HCT116 (cell line): ENCODE results near the gene CRK. TPM values are rescaled to one million over a fixed set of nuclear protein-coding genes. Genes with fewer than 3 reads are reported as not detected.

ENCODE experiments used
- ATAC-seq: fragments of 200-7000 bp; cut with Tn5 transposase; 2 replicates; pipeline ENCODE4 v1.9.1; 2020; ENCODE audit warnings: mild to moderate bottlenecking, moderate library complexity
- BruUV-seq: library from RNA; stranded (reverse); fragments of 400-500 nt; replicated peaks from 2 replicates; lab custom pipeline; 2021; lab: Mats Ljungman, UMichigan
- CTCF ChIA-PET: fragments of 300-600 bp; sonication (Branson Sonifier 250); formaldehyde crosslinking; loops from one replicate; lab custom pipeline; 2021; ENCODE audit warnings: antibody characterized with exemption; lab: Charles Lee
- POLR2A ChIA-PET: fragments of 300-600, 350-600 bp; sonication (Branson Sonifier 250); formaldehyde crosslinking; loops from one replicate; lab custom pipeline; 2021; ENCODE audit warnings: antibody characterized with exemption; lab: Charles Lee
- RAD21 ChIA-PET, 2 experiments: fragments of 300-600 bp; sonication (Branson Sonifier 250); formaldehyde crosslinking; loops; one replicate each; lab custom pipeline; 2023; ENCODE audit warnings: low total read pairs in 2 of 2; ENCODE audit not compliant: uncharacterized antibody in 2 of 2, unreplicated experiment in 2 of 2, low non-redundant PET in 1 of 2; lab: Charles Lee
- DNase-seq: peaks from one replicate; pipeline ENCODE4 v3.0.0-alpha.2; 2010; ENCODE audit warnings: low read depth, low spot score
- H2AFZ ChIP-seq: fragments of 200-600 bp; shearing (Covaris generic), sonication (generic); 2 replicates; pipeline ENCODE4 v1.6.1; 2017; ENCODE audit warnings: low read depth, mixed run types, mixed read lengths, antibody characterized with exemption, low read length; ENCODE audit not compliant: poor library complexity, severe bottlenecking
- H3K27ac ChIP-seq: 2 replicates; pipeline ENCODE4 v1.5.1; 2012; ENCODE audit warnings: low read depth, low read length
- H3K27me3 ChIP-seq: fragments of 200-600 bp; sonication (generic); 2 replicates; pipeline ENCODE4 v1.6.1; 2016; ENCODE audit warnings: mixed run types, low read length, mixed read lengths; ENCODE audit not compliant: insufficient read depth
- H3K36me3 ChIP-seq, 2 experiments: fragments of 200-500 bp in 1 of 2; fragments of 200-600 bp in 1 of 2; sonication (Bioruptor generic) in 1 of 2; sonication (generic) in 1 of 2; 2 replicates each; pipeline versions ENCODE4 v1.5.1 to v1.6.1; 2014 to 2016; ENCODE audit warnings: low read length in 2 of 2, inconsistent platforms in 1 of 2, mixed read lengths in 1 of 2, mixed run types in 1 of 2; ENCODE audit not compliant: insufficient read depth in 2 of 2, control insufficient read depth in 1 of 2
- H3K4me1 ChIP-seq, 2 experiments: fragments of 200-600 bp in 1 of 2; sonication (generic) in 1 of 2; 2 replicates each; pipeline versions ENCODE4 v1.5.1 to v1.6.1; 2012 to 2017; ENCODE audit warnings: low read length in 2 of 2, inconsistent platforms in 1 of 2, mild to moderate bottlenecking in 1 of 2, mixed read lengths in 1 of 2, mixed run types in 1 of 2, moderate library complexity in 1 of 2; ENCODE audit not compliant: insufficient read depth in 2 of 2, control insufficient read depth in 1 of 2
- H3K4me2 ChIP-seq: fragments of 200-600 bp; sonication (generic); 2 replicates; pipeline ENCODE4 v1.6.1; 2017; ENCODE audit warnings: mixed run types, low read length, mixed read lengths
- H3K4me3 ChIP-seq, 2 experiments: fragments of 200-600 bp in 1 of 2; sonication (generic) in 1 of 2; replicated peaks in 1 of 2; 2 replicates each; pipeline ENCODE4 v1.5.1; 2011 to 2016; ENCODE audit warnings: low read length in 2 of 2, control low read depth in 1 of 2, low read depth in 1 of 2, mild to moderate bottlenecking in 1 of 2, mixed read lengths in 1 of 2, mixed run types in 1 of 2
- H3K79me2 ChIP-seq: fragments of 200-600 bp; sonication (generic); 2 replicates; pipeline ENCODE4 v1.6.1; 2017; ENCODE audit warnings: mild to moderate bottlenecking, mixed run types, low read length, moderate library complexity, mixed read lengths; ENCODE audit not compliant: insufficient read depth
- H3K9ac ChIP-seq: fragments of 200-600 bp; sonication (generic); 2 replicates; pipeline ENCODE4 v1.6.1; 2016; ENCODE audit warnings: low read length, mixed read lengths
- H3K9me2 ChIP-seq: fragments of 200-600 bp; sonication (generic), shearing (Covaris generic); 2 replicates; pipeline ENCODE4 v1.6.1; 2017; ENCODE audit warnings: mixed run types, mild to moderate bottlenecking, moderate library complexity; ENCODE audit not compliant: insufficient read depth
- H3K9me3 ChIP-seq, 2 experiments: fragments of 200-500 bp in 1 of 2; fragments of 200-600 bp in 1 of 2; sonication (Bioruptor generic) in 1 of 2; sonication (generic) in 1 of 2; 2 replicates each; pipeline ENCODE4 v1.6.1; 2014 to 2017; ENCODE audit warnings: low read length in 2 of 2, mixed read lengths in 2 of 2, inconsistent platforms in 1 of 2, low read depth in 1 of 2, mild to moderate bottlenecking in 1 of 2, mixed run types in 1 of 2, moderate library complexity in 1 of 2; ENCODE audit not compliant: control insufficient read depth in 1 of 2, insufficient read depth in 1 of 2
- H4K20me1 ChIP-seq: fragments of 200-600 bp; sonication (generic), shearing (Covaris generic); 2 replicates; pipeline ENCODE4 v1.6.1; 2017; ENCODE audit warnings: mixed run types, mild to moderate bottlenecking, moderate library complexity; ENCODE audit not compliant: insufficient read depth
- CTCF ChIP-seq, 3 experiments: fragments of 200-600 bp in 1 of 3; sonication (generic) in 1 of 3; IDR thresholded peaks in 2 of 3; conservative IDR thresholded peaks in 1 of 3; 2 replicates each; pipeline ENCODE4 v1.5.1; 2012 to 2017; ENCODE audit warnings: low read depth in 2 of 3, low read length in 2 of 3, antibody characterized with exemption in 1 of 3, borderline replicate concordance in 1 of 3, control low read depth in 1 of 3, mild to moderate bottlenecking in 1 of 3, mixed read lengths in 1 of 3, mixed run types in 1 of 3, moderate library complexity in 1 of 3; ENCODE audit not compliant: insufficient read depth in 1 of 3
- EZH2 ChIP-seq: fragments of 200-600 bp; sonication (generic); IDR thresholded peaks from 2 replicates; pipeline ENCODE4 v1.6.1; 2017; ENCODE audit warnings: antibody characterized with exemption, mixed run types
- POLR2A ChIP-seq: IDR thresholded peaks from 2 replicates; pipeline ENCODE4 v1.7.0; 2011; ENCODE audit warnings: borderline replicate concordance; ENCODE audit not compliant: insufficient read depth, insufficient read length; ENCODE audit errors: extremely low read depth
- REST ChIP-seq: IDR thresholded peaks from 2 replicates; pipeline ENCODE4 v1.6.1; 2012; ENCODE audit warnings: low read depth
- SIN3A ChIP-seq: IDR thresholded peaks from 2 replicates; pipeline ENCODE4 v1.6.1; 2012; ENCODE audit warnings: low read depth
- SP1 ChIP-seq: IDR thresholded peaks from 2 replicates; pipeline ENCODE4 v1.6.1; 2012; ENCODE audit warnings: low read depth
- SRF ChIP-seq: IDR thresholded peaks from 2 replicates; pipeline ENCODE4 v1.6.1; 2012; ENCODE audit warnings: low read depth
- ZNF274 ChIP-seq: fragments of 200-500 bp; sonication (Bioruptor generic); IDR thresholded peaks from 2 replicates; pipeline ENCODE4 v1.6.1; 2014; ENCODE audit warnings: mild to moderate bottlenecking, low read depth, low read length, inconsistent platforms
- intact Hi-C: fragments of 100-400 bp; cut with micrococcal nuclease; formaldehyde crosslinking; loops from 2 replicates; pipeline ENCODE4 v1.10.0; 2022
- total RNA-seq: library from RNA; stranded (reverse); gene quantifications from one replicate; pipeline ENCODE4 v1.2.1, GENCODE V29; 2021; ENCODE audit not compliant: unreplicated experiment
- TF ChIP-seq, protein P1 (sequence below): IDR thresholded peaks from 2 replicates; pipeline ENCODE4 v1.6.1; 2012
- TF ChIP-seq, protein P2 (sequence below): IDR thresholded peaks from 2 replicates; pipeline ENCODE4 v1.6.1; 2012

Gene CRK
- total RNA-seq, 1 experiment from 2014 or later: 55.5 TPM

DNA sequence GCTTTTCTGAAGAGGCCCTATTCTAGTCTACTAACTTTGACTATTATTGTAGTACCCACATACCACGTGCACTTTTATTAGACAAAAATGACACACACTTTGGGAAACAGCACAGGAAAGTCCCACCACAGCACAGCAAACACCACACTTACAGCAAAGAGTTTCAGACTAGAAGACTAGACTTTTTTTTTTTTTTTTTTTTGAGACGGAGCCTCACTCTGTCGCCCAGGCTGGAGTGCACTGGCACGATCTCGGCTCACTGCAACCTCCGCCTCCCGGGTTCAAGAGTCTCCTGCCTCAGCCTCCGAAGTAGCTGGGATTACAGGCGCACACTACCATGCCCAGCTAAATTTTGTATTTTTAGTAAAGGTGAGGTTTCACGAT lies 76.1 kb downstream of the CRK start:
- Histone ChIP-seq H3K9ac (no peak overlapping the region), H3K9me3 (no peaks in the 10 kb centered on the region)

More for the DNA sequence above, 76.1 kb downstream of the CRK start:
- ChIA-PET RAD21 (no interaction called here), POLR2A (interaction anchor here (1.0 to 1.1 kb wide), 2 partner anchors 8 to 14 kb away, joined by 3 read pairs; no protein-coding TSS in a partner anchor), CTCF (interaction anchor here (1.1 to 1.7 kb wide), 2 partner anchors 14 to 322 kb away, joined by 3 to 11 read pairs; no protein-coding TSS in a partner anchor)
- BruUV-seq: no TSS peak
- Histone ChIP-seq H3K36me3 (peaks cover 0 to 2% of the 10 kb centered on the region in 2 experiments; a peak in 2 of 4 replicates), H3K4me1 (peaks cover 16 to 50% of the 10 kb centered on the region in 2 experiments), H3K4me2 (no peak overlapping the region), H3K27me3 (no peaks in the 10 kb centered on the region), H3K27ac (no peak overlapping the region), H4K20me1 (peaks cover 70% of the 10 kb centered on the region), H3K9me2 (no peaks in the 10 kb centered on the region), H3K4me3 (no peak overlapping the region), H3K79me2 (peaks cover 99% of the 10 kb centered on the region), H2AFZ (no peak overlapping the region)
- DNase-seq (no peak), ATAC-seq (no peak)
- intact Hi-C loops: no loop called here
- TF ChIP-seq, protein P1, sequence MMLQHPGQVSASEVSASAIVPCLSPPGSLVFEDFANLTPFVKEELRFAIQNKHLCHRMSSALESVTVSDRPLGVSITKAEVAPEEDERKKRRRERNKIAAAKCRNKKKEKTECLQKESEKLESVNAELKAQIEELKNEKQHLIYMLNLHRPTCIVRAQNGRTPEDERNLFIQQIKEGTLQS: no peak
- TF ChIP-seq SP1 (no peak), POLR2A (no peak), SIN3A (no peak), ZNF274 (no peak), EZH2 (no peak), REST (no peak), CTCF (IDR thresholded peaks at IDR 0.05 in 2 of 3, conservative IDR thresholded peaks at IDR 0.05 in 1 of 3; ENCODE audit: borderline replicate concordance in 1 of 3, insufficient read depth in 1 of 3, low read depth in 2 of 3, low read length in 2 of 3) (no peak), SRF (no peak)
- TF ChIP-seq, protein P2, sequence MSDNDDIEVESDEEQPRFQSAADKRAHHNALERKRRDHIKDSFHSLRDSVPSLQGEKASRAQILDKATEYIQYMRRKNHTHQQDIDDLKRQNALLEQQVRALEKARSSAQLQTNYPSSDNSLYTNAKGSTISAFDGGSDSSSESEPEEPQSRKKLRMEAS: no peak
